HCT116 (cell line): ENCODE measurements around the gene AKT3. TPM values are rescaled to one million over a fixed set of nuclear protein-coding genes. Genes with fewer than 3 reads are reported as not detected.

Source experiments
- ATAC-seq: fragments of 200-7000 bp; cut with Tn5 transposase; 2 replicates; pipeline ENCODE4 v1.9.1; 2020; ENCODE audit warnings: mild to moderate bottlenecking, moderate library complexity
- BruUV-seq: library from RNA; stranded (reverse); fragments of 400-500 nt; replicated peaks from 2 replicates; lab custom pipeline; 2021; lab: Mats Ljungman, UMichigan
- CTCF ChIA-PET: fragments of 300-600 bp; sonication (Branson Sonifier 250); formaldehyde crosslinking; loops from one replicate; lab custom pipeline; 2021; ENCODE audit warnings: antibody characterized with exemption; lab: Charles Lee
- POLR2A ChIA-PET: fragments of 300-600, 350-600 bp; sonication (Branson Sonifier 250); formaldehyde crosslinking; loops from one replicate; lab custom pipeline; 2021; ENCODE audit warnings: antibody characterized with exemption; lab: Charles Lee
- RAD21 ChIA-PET, 2 experiments: fragments of 300-600 bp; sonication (Branson Sonifier 250); formaldehyde crosslinking; loops; one replicate each; lab custom pipeline; 2023; ENCODE audit warnings: low total read pairs in 2 of 2; ENCODE audit not compliant: uncharacterized antibody in 2 of 2, unreplicated experiment in 2 of 2, low non-redundant PET in 1 of 2; lab: Charles Lee
- DNase-seq: peaks from one replicate; pipeline ENCODE4 v3.0.0-alpha.2; 2010; ENCODE audit warnings: low read depth, low spot score
- H2AFZ ChIP-seq: fragments of 200-600 bp; shearing (Covaris generic), sonication (generic); 2 replicates; pipeline ENCODE4 v1.6.1; 2017; ENCODE audit warnings: low read depth, mixed run types, mixed read lengths, antibody characterized with exemption, low read length; ENCODE audit not compliant: poor library complexity, severe bottlenecking
- H3K27ac ChIP-seq: 2 replicates; pipeline ENCODE4 v1.5.1; 2012; ENCODE audit warnings: low read depth, low read length
- H3K27me3 ChIP-seq: fragments of 200-600 bp; sonication (generic); 2 replicates; pipeline ENCODE4 v1.6.1; 2016; ENCODE audit warnings: mixed run types, low read length, mixed read lengths; ENCODE audit not compliant: insufficient read depth
- H3K36me3 ChIP-seq, 2 experiments: fragments of 200-500 bp in 1 of 2; fragments of 200-600 bp in 1 of 2; sonication (Bioruptor generic) in 1 of 2; sonication (generic) in 1 of 2; 2 replicates each; pipeline versions ENCODE4 v1.5.1 to v1.6.1; 2014 to 2016; ENCODE audit warnings: low read length in 2 of 2, inconsistent platforms in 1 of 2, mixed read lengths in 1 of 2, mixed run types in 1 of 2; ENCODE audit not compliant: insufficient read depth in 2 of 2, control insufficient read depth in 1 of 2
- H3K4me1 ChIP-seq, 2 experiments: fragments of 200-600 bp in 1 of 2; sonication (generic) in 1 of 2; 2 replicates each; pipeline versions ENCODE4 v1.5.1 to v1.6.1; 2012 to 2017; ENCODE audit warnings: low read length in 2 of 2, inconsistent platforms in 1 of 2, mild to moderate bottlenecking in 1 of 2, mixed read lengths in 1 of 2, mixed run types in 1 of 2, moderate library complexity in 1 of 2; ENCODE audit not compliant: insufficient read depth in 2 of 2, control insufficient read depth in 1 of 2
- H3K4me2 ChIP-seq: fragments of 200-600 bp; sonication (generic); 2 replicates; pipeline ENCODE4 v1.6.1; 2017; ENCODE audit warnings: mixed run types, low read length, mixed read lengths
- H3K4me3 ChIP-seq, 2 experiments: fragments of 200-600 bp in 1 of 2; sonication (generic) in 1 of 2; replicated peaks in 1 of 2; 2 replicates each; pipeline ENCODE4 v1.5.1; 2011 to 2016; ENCODE audit warnings: low read length in 2 of 2, control low read depth in 1 of 2, low read depth in 1 of 2, mild to moderate bottlenecking in 1 of 2, mixed read lengths in 1 of 2, mixed run types in 1 of 2
- H3K79me2 ChIP-seq: fragments of 200-600 bp; sonication (generic); 2 replicates; pipeline ENCODE4 v1.6.1; 2017; ENCODE audit warnings: mild to moderate bottlenecking, mixed run types, low read length, moderate library complexity, mixed read lengths; ENCODE audit not compliant: insufficient read depth
- H3K9ac ChIP-seq: fragments of 200-600 bp; sonication (generic); 2 replicates; pipeline ENCODE4 v1.6.1; 2016; ENCODE audit warnings: low read length, mixed read lengths
- H3K9me2 ChIP-seq: fragments of 200-600 bp; sonication (generic), shearing (Covaris generic); 2 replicates; pipeline ENCODE4 v1.6.1; 2017; ENCODE audit warnings: mixed run types, mild to moderate bottlenecking, moderate library complexity; ENCODE audit not compliant: insufficient read depth
- H3K9me3 ChIP-seq, 2 experiments: fragments of 200-500 bp in 1 of 2; fragments of 200-600 bp in 1 of 2; sonication (Bioruptor generic) in 1 of 2; sonication (generic) in 1 of 2; 2 replicates each; pipeline ENCODE4 v1.6.1; 2014 to 2017; ENCODE audit warnings: low read length in 2 of 2, mixed read lengths in 2 of 2, inconsistent platforms in 1 of 2, low read depth in 1 of 2, mild to moderate bottlenecking in 1 of 2, mixed run types in 1 of 2, moderate library complexity in 1 of 2; ENCODE audit not compliant: control insufficient read depth in 1 of 2, insufficient read depth in 1 of 2
- H4K20me1 ChIP-seq: fragments of 200-600 bp; sonication (generic), shearing (Covaris generic); 2 replicates; pipeline ENCODE4 v1.6.1; 2017; ENCODE audit warnings: mixed run types, mild to moderate bottlenecking, moderate library complexity; ENCODE audit not compliant: insufficient read depth
- CBX3 ChIP-seq: IDR thresholded peaks from 2 replicates; pipeline ENCODE4 v1.6.1; 2012; ENCODE audit warnings: low read depth
- ELF1 ChIP-seq: IDR thresholded peaks from 2 replicates; pipeline ENCODE4 v1.6.1; 2012; ENCODE audit warnings: low read depth, borderline replicate concordance
- RAD21 ChIP-seq: IDR thresholded peaks from 2 replicates; pipeline ENCODE4 v1.6.1; 2012; ENCODE audit warnings: low read depth, mild to moderate bottlenecking
- SP1 ChIP-seq: IDR thresholded peaks from 2 replicates; pipeline ENCODE4 v1.6.1; 2012; ENCODE audit warnings: low read depth
- SRF ChIP-seq: IDR thresholded peaks from 2 replicates; pipeline ENCODE4 v1.6.1; 2012; ENCODE audit warnings: low read depth
- intact Hi-C: fragments of 100-400 bp; cut with micrococcal nuclease; formaldehyde crosslinking; loops from 2 replicates; pipeline ENCODE4 v1.10.0; 2022
- total RNA-seq: library from RNA; stranded (reverse); gene quantifications from one replicate; pipeline ENCODE4 v1.2.1, GENCODE V29; 2021; ENCODE audit not compliant: unreplicated experiment
- TF ChIP-seq, protein P1 (sequence below): IDR thresholded peaks from 2 replicates; pipeline ENCODE4 v1.6.1; 2012; ENCODE audit warnings: low read depth
- TF ChIP-seq, protein P2 (sequence below), 3 experiments: fragments of 200-600 bp in 1 of 3; sonication (generic) in 1 of 3; IDR thresholded peaks in 2 of 3; conservative IDR thresholded peaks in 1 of 3; 2 replicates each; pipeline ENCODE4 v1.5.1; 2012 to 2017; ENCODE audit warnings: low read depth in 2 of 3, low read length in 2 of 3, antibody characterized with exemption in 1 of 3, borderline replicate concordance in 1 of 3, control low read depth in 1 of 3, mild to moderate bottlenecking in 1 of 3, mixed read lengths in 1 of 3, mixed run types in 1 of 3, moderate library complexity in 1 of 3; ENCODE audit not compliant: insufficient read depth in 1 of 3
- TF ChIP-seq, protein P3 (sequence below): IDR thresholded peaks from 2 replicates; pipeline ENCODE4 v1.6.1; 2012

AKT3 gene
- total RNA-seq, 1 experiment from 2014 or later, result 0.49 TPM

GRCh38 chr1:243529512-243529911 is 320.5 kb downstream of the AKT3 start (continued):
- TF ChIP-seq, protein P1, sequence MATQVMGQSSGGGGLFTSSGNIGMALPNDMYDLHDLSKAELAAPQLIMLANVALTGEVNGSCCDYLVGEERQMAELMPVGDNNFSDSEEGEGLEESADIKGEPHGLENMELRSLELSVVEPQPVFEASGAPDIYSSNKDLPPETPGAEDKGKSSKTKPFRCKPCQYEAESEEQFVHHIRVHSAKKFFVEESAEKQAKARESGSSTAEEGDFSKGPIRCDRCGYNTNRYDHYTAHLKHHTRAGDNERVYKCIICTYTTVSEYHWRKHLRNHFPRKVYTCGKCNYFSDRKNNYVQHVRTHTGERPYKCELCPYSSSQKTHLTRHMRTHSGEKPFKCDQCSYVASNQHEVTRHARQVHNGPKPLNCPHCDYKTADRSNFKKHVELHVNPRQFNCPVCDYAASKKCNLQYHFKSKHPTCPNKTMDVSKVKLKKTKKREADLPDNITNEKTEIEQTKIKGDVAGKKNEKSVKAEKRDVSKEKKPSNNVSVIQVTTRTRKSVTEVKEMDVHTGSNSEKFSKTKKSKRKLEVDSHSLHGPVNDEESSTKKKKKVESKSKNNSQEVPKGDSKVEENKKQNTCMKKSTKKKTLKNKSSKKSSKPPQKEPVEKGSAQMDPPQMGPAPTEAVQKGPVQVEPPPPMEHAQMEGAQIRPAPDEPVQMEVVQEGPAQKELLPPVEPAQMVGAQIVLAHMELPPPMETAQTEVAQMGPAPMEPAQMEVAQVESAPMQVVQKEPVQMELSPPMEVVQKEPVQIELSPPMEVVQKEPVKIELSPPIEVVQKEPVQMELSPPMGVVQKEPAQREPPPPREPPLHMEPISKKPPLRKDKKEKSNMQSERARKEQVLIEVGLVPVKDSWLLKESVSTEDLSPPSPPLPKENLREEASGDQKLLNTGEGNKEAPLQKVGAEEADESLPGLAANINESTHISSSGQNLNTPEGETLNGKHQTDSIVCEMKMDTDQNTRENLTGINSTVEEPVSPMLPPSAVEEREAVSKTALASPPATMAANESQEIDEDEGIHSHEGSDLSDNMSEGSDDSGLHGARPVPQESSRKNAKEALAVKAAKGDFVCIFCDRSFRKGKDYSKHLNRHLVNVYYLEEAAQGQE, result no peak
- TF ChIP-seq ELF1 (no peak), SRF (no peak), RAD21 (no peak)

DNA sequence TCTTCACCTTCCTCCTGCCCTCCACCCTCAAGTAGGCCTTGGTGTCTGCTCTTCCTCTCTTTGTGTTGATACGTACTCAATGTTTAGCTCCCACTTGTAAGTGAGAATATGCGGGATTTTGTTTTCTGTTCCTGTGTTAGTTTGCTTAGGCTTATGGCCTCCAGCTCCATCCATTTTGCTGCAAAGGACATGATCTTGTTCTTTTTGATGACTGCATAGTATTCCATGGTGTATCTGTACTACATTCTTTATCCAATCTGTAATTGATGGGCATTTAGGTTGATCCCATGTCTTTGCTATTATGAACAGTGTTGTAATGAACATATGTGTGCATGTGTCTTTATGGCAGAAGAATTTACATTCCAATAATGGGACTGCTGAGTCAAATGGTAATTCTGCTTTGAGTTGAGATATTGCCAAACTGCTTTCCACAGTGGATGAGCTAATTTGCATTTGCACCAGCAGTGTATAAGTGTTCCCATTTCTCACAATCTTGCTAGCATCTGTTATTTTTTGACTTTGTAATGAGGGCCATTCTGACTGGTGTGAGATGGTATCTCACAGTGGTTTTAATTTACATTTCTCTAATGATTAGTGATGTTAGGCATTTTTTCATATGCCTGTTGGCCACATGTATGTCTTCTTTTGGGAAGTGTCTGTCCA is 321.5 kb downstream of the AKT3 start:
- DNase-seq (no peak), ATAC-seq (no peak)
- H3K27ac ChIP-seq, result no peak overlapping the region
- no peaks in the 10 kb centered on the region for H3K9me3 ChIP-seq
- no peaks in the 10 kb centered on the region for H3K79me2 ChIP-seq
- no peak overlapping the region for H3K4me2 ChIP-seq
- no peaks in the 10 kb centered on the region for H3K9me2 ChIP-seq
- TF ChIP-seq, protein P2, sequence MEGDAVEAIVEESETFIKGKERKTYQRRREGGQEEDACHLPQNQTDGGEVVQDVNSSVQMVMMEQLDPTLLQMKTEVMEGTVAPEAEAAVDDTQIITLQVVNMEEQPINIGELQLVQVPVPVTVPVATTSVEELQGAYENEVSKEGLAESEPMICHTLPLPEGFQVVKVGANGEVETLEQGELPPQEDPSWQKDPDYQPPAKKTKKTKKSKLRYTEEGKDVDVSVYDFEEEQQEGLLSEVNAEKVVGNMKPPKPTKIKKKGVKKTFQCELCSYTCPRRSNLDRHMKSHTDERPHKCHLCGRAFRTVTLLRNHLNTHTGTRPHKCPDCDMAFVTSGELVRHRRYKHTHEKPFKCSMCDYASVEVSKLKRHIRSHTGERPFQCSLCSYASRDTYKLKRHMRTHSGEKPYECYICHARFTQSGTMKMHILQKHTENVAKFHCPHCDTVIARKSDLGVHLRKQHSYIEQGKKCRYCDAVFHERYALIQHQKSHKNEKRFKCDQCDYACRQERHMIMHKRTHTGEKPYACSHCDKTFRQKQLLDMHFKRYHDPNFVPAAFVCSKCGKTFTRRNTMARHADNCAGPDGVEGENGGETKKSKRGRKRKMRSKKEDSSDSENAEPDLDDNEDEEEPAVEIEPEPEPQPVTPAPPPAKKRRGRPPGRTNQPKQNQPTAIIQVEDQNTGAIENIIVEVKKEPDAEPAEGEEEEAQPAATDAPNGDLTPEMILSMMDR (IDR thresholded peaks at IDR 0.05 in 2 of 3, conservative IDR thresholded peaks at IDR 0.05 in 1 of 3; ENCODE audit: borderline replicate concordance in 1 of 3, insufficient read depth in 1 of 3, low read depth in 2 of 3, low read length in 2 of 3), result no peak
- TF ChIP-seq, protein P3, sequence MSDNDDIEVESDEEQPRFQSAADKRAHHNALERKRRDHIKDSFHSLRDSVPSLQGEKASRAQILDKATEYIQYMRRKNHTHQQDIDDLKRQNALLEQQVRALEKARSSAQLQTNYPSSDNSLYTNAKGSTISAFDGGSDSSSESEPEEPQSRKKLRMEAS, result no peak
- no peak for TF ChIP-seq SP1
- TF ChIP-seq CBX3, result no peak
- no peaks in the 10 kb centered on the region for H3K36me3 ChIP-seq
- BruUV-seq, result no TSS peak
- no peaks in the 10 kb centered on the region for H3K27me3 ChIP-seq
- no peak overlapping the region for H3K9ac ChIP-seq
- RAD21 ChIA-PET, result no interaction called here
- CTCF ChIA-PET, result no interaction called here
- intact Hi-C loops, result no loop called here
- H4K20me1 ChIP-seq, result no peaks in the 10 kb centered on the region
- H2AFZ ChIP-seq, result no peak overlapping the region
- POLR2A ChIA-PET, result no interaction called here
- H3K4me3 ChIP-seq, result no peak overlapping the region
- peaks cover 0 to 11% of the 10 kb centered on the region in 2 experiments; a peak in 3 of 4 replicates for H3K4me1 ChIP-seq
